Measurements from ENCODE around the gene VPS26A.

GRCh38 chr10:69213591-69214311, 89.8 kb downstream of the VPS26A start:
- no peak for TF ChIP-seq SIN3A (IDR thresholded peaks at IDR 0.05; ENCODE audit: borderline replicate concordance, insufficient read depth, low read length)
- no peak for TF ChIP-seq POLR2AphosphoS5 (IDR thresholded peaks at IDR 0.05; ENCODE audit: low read depth, low read length)

Data from PFSK-1 (cell line).